Measurements from ENCODE around the gene EZR. TPM values are rescaled to one million over a fixed set of nuclear protein-coding genes. Genes with fewer than 3 reads are reported as not detected.

The EZR gene
- total and polyA plus RNA-seq, 2 of the 8 experiments (the other 6 are each of a cell fraction or from before 2014, with no cell fraction given), result 122 to 286 TPM

- no peak overlapping the region for H2BK5ac ChIP-seq (ENCODE audit: low read depth, low read length)
- 0 out of 2 replicates have a peak, but pooled peaks cover 1% of the 10 kb centered on the region for H3K23me2 ChIP-seq (ENCODE audit: low read depth, low read length)
- no peak for TF ChIP-seq EGR1 (IDR thresholded peaks at IDR 0.05; ENCODE audit: borderline replicate concordance, low read depth, low read length)
- TF ChIP-seq HDAC6 (IDR thresholded peaks at IDR 0.05; ENCODE audit: low read depth, low read length), result no peak
- TF ChIP-seq POU5F1 (IDR thresholded peaks at IDR 0.05; ENCODE audit: low read depth, low read length), result no peak
- peaks cover 2 to 10% (median 4%) of the 10 kb centered on the region in 4 experiments; a peak in 4 of 7 replicates for H3K4me1 ChIP-seq (replicated peaks in 1 of 4; ENCODE audit: control insufficient read depth in 3 of 4, insufficient read depth in 4 of 4, low read length in 3 of 4)
- no peaks in the 10 kb centered on the region for H3K36me3 ChIP-seq (ENCODE audit: control insufficient read depth in 2 of 4, insufficient read depth in 4 of 4, low read length in 3 of 4)
- H3K18ac ChIP-seq (ENCODE audit: extremely low read depth, low read length), result no peak overlapping the region
- H3K23ac ChIP-seq (ENCODE audit: insufficient read length), result no peak overlapping the region
- no peak overlapping the region for H2BK120ac ChIP-seq (replicated peaks; ENCODE audit: low read depth, low read length)
- peak overlapping the region; percentile 6; the same call in 1 of the 2 replicates for H4K8ac ChIP-seq (ENCODE audit: extremely low read depth, insufficient read depth, low read length)
- H3K79me1 ChIP-seq (ENCODE audit: low read depth, low read length), result no peaks in the 10 kb centered on the region; the same call in 1 of the 2 replicates
- H3K27me3 ChIP-seq (replicated peaks in 1 of 4; ENCODE audit: control insufficient read depth in 3 of 4, extremely low read depth in 1 of 4, insufficient read depth in 3 of 4, low read length in 3 of 4), result no peaks in the 10 kb centered on the region; a peak in 1 of 7 replicates
- no peak overlapping the region for H3K56ac ChIP-seq (replicated peaks; ENCODE audit: insufficient read length, low read depth, low read length)
- no peak overlapping the region for H3K4ac ChIP-seq (replicated peaks; ENCODE audit: insufficient read length, low read depth, low read length)
- no peak overlapping the region for H4K5ac ChIP-seq (ENCODE audit: insufficient read length, low read depth, low read length)
- H3K27ac ChIP-seq (ENCODE audit: low read depth, low read length), result no peak overlapping the region
- no peak overlapping the region for H2AK5ac ChIP-seq (ENCODE audit: low read depth, low read length)
- ChIA-PET POLR2A (ENCODE audit: partially characterized antibody) (interaction anchor here (0.8 to 2.2 kb wide), 6 partner anchors 10 to 28 kb away, joined by 3 to 7 read pairs (median 4); partner anchors contain the start of gene EZR), CTCF (ENCODE audit: partially characterized antibody) (interaction anchor here (0.7 to 1.9 kb wide), 8 partner anchors 9 to 139 kb away, joined by 3 to 6 read pairs (median 4); partner anchors contain the start of gene EZR)
- no peak overlapping the region for H2BK15ac ChIP-seq (ENCODE audit: low read length)
- no peak overlapping the region for H3K14ac ChIP-seq (ENCODE audit: insufficient read length)
- FAIRE-seq (no peak), DNase-seq (ENCODE audit: low read depth in 1 of 2, low spot score in 2 of 2) (no peak)
- H3K4me3 ChIP-seq (ENCODE audit: extremely low read depth in 1 of 4, insufficient read depth in 2 of 4, low read depth in 3 of 4, low read length in 4 of 4), result no peak overlapping the region
- H2BK20ac ChIP-seq (ENCODE audit: low read length), result no peak overlapping the region
- no peak overlapping the region; the same call in 1 of the 2 replicates for H2AFZ ChIP-seq (ENCODE audit: low read length)
- no peak overlapping the region for H3K4me2 ChIP-seq (ENCODE audit: insufficient read depth in 1 of 2, low read depth in 2 of 2, low read length in 2 of 2)
- H3K9ac ChIP-seq (replicated peaks in 1 of 4; ENCODE audit: extremely low read depth in 1 of 4, low read depth in 3 of 4, low read length in 3 of 4), result no peak overlapping the region
- no peak overlapping the region for H2BK12ac ChIP-seq (ENCODE audit: low read depth, low read length)
- H4K20me1 ChIP-seq (replicated peaks in 1 of 2; ENCODE audit: control insufficient read depth in 1 of 2, insufficient read depth in 2 of 2, low read length in 2 of 2), result no peaks in the 10 kb centered on the region
- no peaks in the 10 kb centered on the region for H3K9me3 ChIP-seq (ENCODE audit: insufficient read depth in 2 of 2, low read depth in 1 of 2, low read length in 1 of 2)
- no peaks in the 10 kb centered on the region for H3K79me2 ChIP-seq (ENCODE audit: control insufficient read depth in 1 of 2, insufficient read depth in 2 of 2, low read length in 2 of 2)
- WGBS, 2 experiments (ENCODE audit: extremely low coverage in 1 of 2, insufficient coverage in 1 of 2, insufficient read length in 1 of 2, insufficient replicate concordance in 2 of 2, low coverage in 1 of 2, low lambda C conversion rate in 2 of 2, missing lambda C conversion rate in 1 of 2), result 91% methylated on average over 4 of the region's 4 CpGs; no CpG with 5 or more reads in 1 of the 2 experiments
- H4K91ac ChIP-seq (replicated peaks; ENCODE audit: insufficient read length, low read length), result no peak overlapping the region
Observed at GRCh38 chr6:158832026-158832425, 12.9 kb upstream of the EZR start.
